HEK293 (cell line): ENCODE measurements around the gene MAP3K14.

ENCODE experiments used
- CTCF ChIA-PET: fragments of 350-600 bp; formaldehyde crosslinking; extraction: SDS; loops from one replicate; lab custom pipeline; 2021; ENCODE audit warnings: antibody characterized with exemption; lab: Yijun Ruan, JAX
- POLR2A ChIA-PET: fragments of 300-600 bp; formaldehyde crosslinking; extraction: SDS; loops from one replicate; lab custom pipeline; 2020; ENCODE audit warnings: antibody characterized with exemption, inconsistent platforms; lab: Yijun Ruan, JAX
- H3K27ac ChIP-seq: fragments of 200-500 bp; sonication (Bioruptor generic); 2 replicates; pipeline ENCODE4 v1.5.1; 2014; ENCODE audit warnings: low read depth, low read length, control low read depth, inconsistent platforms; ENCODE audit errors: extremely low read depth
- H3K36me3 ChIP-seq, 2 experiments: fragments of 200-500 bp in 1 of 2; sonication (Bioruptor generic) in 1 of 2; 1 replicate in 1 of 2; 2 replicates in 1 of 2; pipeline ENCODE4 v1.5.1; 2014 to 2017; ENCODE audit warnings: inconsistent platforms in 2 of 2, low read length in 2 of 2; ENCODE audit not compliant: control insufficient read depth in 2 of 2, insufficient read depth in 1 of 2
- H3K4me1 ChIP-seq: fragments of 200-500 bp; sonication (Bioruptor generic); 2 replicates; pipeline ENCODE4 v1.5.1; 2014; ENCODE audit warnings: mild to moderate bottlenecking, low read length, inconsistent platforms; ENCODE audit not compliant: control insufficient read depth, insufficient read depth
- H3K4me3 ChIP-seq: 2 replicates; pipeline ENCODE4 v1.5.1; 2011; ENCODE audit warnings: low read depth, mild to moderate bottlenecking, control low read depth, low read length, moderate library complexity
- H3K9me3 ChIP-seq: fragments of 200-500 bp; sonication (Bioruptor generic); 2 replicates; pipeline ENCODE4 v1.5.1; 2014; ENCODE audit warnings: low read depth, low read length, inconsistent platforms; ENCODE audit not compliant: control insufficient read depth, insufficient read depth
- ZNF121 ChIP-seq: fragments of 450-650 bp; formaldehyde crosslinking; IDR thresholded peaks from 2 replicates; pipeline ENCODE4 v1.5.1; 2016; ENCODE audit warnings: missing biosample characterization, missing genetic modification characterization
- ZNF157 ChIP-seq: fragments of 450-650 bp; formaldehyde crosslinking; IDR thresholded peaks from 2 replicates; pipeline ENCODE4 v1.5.1; 2016; ENCODE audit warnings: missing biosample characterization, missing genetic modification characterization
- ZNF202 ChIP-seq: fragments of 450-650 bp; formaldehyde crosslinking; IDR thresholded peaks from 2 replicates; pipeline ENCODE4 v1.5.1; 2016; ENCODE audit warnings: missing biosample characterization, missing genetic modification characterization, borderline replicate concordance
- ZNF280D ChIP-seq: fragments of 450-650 bp; formaldehyde crosslinking; IDR thresholded peaks from 2 replicates; pipeline ENCODE4 v1.5.1; 2016; ENCODE audit warnings: missing biosample characterization, missing genetic modification characterization
- ZNF350 ChIP-seq: fragments of 450-650 bp; formaldehyde crosslinking; IDR thresholded peaks from 2 replicates; pipeline ENCODE4 v1.5.0; 2017; ENCODE audit warnings: missing biosample characterization, mild to moderate bottlenecking, missing genetic modification characterization
- ZNF416 ChIP-seq: fragments of 450-650 bp; formaldehyde crosslinking; IDR thresholded peaks from 2 replicates; pipeline ENCODE4 v1.5.1; 2016; ENCODE audit warnings: missing biosample characterization, missing genetic modification characterization
- ZNF501 ChIP-seq: fragments of 450-650 bp; formaldehyde crosslinking; IDR thresholded peaks from 2 replicates; pipeline ENCODE4 v1.5.1; 2016; ENCODE audit warnings: missing biosample characterization, missing genetic modification characterization
- ZNF560 ChIP-seq: fragments of 450-650 bp; formaldehyde crosslinking; IDR thresholded peaks from 2 replicates; pipeline ENCODE4 v1.5.1; 2017; ENCODE audit warnings: missing biosample characterization, missing genetic modification characterization, borderline replicate concordance
- ZNF561 ChIP-seq: fragments of 450-650 bp; IDR thresholded peaks from 2 replicates; pipeline ENCODE4 v1.5.1; 2018; ENCODE audit warnings: missing biosample characterization, missing genetic modification characterization, borderline replicate concordance
- ZNF76 ChIP-seq: fragments of 450-650 bp; formaldehyde crosslinking; IDR thresholded peaks from 2 replicates; pipeline ENCODE4; 2016; ENCODE audit warnings: low read depth, missing biosample characterization, missing genetic modification characterization, borderline replicate concordance
- ZNF792 ChIP-seq: fragments of 450-650 bp; formaldehyde crosslinking; IDR thresholded peaks from 2 replicates; pipeline ENCODE4 v1.5.1; 2016; ENCODE audit warnings: missing biosample characterization, missing genetic modification characterization
- TF ChIP-seq, protein P1 (sequence below): fragments of 450-650 bp; formaldehyde crosslinking; IDR thresholded peaks from 2 replicates; pipeline ENCODE4 v1.5.1; 2016; ENCODE audit warnings: missing biosample characterization, missing genetic modification characterization
- TF ChIP-seq, protein P2 (sequence below): fragments of 450-650 bp; formaldehyde crosslinking; IDR thresholded peaks from 2 replicates; pipeline ENCODE4 v1.5.1; 2016; ENCODE audit warnings: missing biosample characterization, missing genetic modification characterization
- TF ChIP-seq, protein P3 (sequence below): fragments of 450-650 bp; formaldehyde crosslinking; IDR thresholded peaks from 2 replicates; pipeline ENCODE4 v1.5.1; 2016; ENCODE audit warnings: missing biosample characterization, missing genetic modification characterization

Gene MAP3K14

GRCh38 chr17:45282683-45283644 lies 33.9 kb downstream of the MAP3K14 start (continued):
- TF ChIP-seq, protein P1, sequence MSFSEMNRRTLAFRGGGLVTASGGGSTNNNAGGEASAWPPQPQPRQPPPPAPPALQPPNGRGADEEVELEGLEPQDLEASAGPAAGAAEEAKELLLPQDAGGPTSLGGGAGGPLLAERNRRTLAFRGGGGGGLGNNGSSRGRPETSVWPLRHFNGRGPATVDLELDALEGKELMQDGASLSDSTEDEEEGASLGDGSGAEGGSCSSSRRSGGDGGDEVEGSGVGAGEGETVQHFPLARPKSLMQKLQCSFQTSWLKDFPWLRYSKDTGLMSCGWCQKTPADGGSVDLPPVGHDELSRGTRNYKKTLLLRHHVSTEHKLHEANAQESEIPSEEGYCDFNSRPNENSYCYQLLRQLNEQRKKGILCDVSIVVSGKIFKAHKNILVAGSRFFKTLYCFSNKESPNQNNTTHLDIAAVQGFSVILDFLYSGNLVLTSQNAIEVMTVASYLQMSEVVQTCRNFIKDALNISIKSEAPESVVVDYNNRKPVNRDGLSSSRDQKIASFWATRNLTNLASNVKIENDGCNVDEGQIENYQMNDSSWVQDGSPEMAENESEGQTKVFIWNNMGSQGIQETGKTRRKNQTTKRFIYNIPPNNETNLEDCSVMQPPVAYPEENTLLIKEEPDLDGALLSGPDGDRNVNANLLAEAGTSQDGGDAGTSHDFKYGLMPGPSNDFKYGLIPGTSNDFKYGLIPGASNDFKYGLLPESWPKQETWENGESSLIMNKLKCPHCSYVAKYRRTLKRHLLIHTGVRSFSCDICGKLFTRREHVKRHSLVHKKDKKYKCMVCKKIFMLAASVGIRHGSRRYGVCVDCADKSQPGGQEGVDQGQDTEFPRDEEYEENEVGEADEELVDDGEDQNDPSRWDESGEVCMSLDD (tag by site-specific recombination) = no peak
- TF ChIP-seq, protein P2, sequence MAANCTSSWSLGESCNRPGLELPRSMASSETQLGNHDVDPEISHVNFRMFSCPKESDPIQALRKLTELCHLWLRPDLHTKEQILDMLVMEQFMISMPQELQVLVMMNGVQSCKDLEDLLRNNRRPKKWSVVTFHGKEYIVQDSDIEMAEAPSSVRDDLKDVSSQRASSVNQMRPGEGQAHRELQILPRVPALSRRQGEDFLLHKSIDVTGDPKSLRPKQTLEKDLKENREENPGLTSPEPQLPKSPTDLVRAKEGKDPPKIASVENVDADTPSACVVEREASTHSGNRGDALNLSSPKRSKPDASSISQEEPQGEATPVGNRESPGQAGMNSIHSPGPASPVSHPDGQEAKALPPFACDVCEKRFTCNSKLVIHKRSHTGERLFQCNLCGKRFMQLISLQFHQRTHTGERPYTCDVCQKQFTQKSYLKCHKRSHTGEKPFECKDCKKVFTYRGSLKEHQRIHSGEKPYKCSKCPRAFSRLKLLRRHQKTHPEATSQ (tag by site-specific recombination) = no peak

DNA sequence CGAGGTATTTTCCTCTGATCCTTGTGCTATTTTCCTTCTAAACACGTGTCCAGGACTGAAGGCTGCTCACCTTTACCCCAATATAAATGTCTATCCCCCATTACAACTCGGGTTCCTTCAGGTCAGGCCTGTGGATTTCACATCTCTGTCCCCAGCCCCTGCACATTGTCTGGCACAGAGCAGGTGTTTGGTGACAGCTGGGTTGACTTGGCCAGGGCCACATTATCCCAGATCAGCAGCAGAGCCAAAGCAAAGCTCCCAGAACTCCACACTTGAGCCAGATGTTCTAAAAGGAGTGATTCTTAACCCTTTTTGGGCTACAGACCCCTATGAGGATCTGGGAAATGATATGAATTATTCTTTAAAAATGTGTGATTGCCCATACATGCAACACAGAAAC lies 36.9 kb downstream of the MAP3K14 start:
- POLR2A ChIA-PET = no interaction called here
- Histone ChIP-seq H3K36me3 (peaks cover 9 to 30% of the 10 kb centered on the region in 2 experiments; a peak in 2 of 3 replicates), H3K27ac (no peak overlapping the region)

More for the DNA sequence above, 36.9 kb downstream of the MAP3K14 start:
- Histone ChIP-seq H3K9me3 (no peaks in the 10 kb centered on the region), H3K4me3 (no peak overlapping the region), H3K4me1 (peaks cover 5% of the 10 kb centered on the region)
- CTCF ChIA-PET = interaction anchor here (0.5 to 12.0 kb wide), 8 partner anchors 23 to 140 kb away, joined by 3 to 357 read pairs (median 4); no protein-coding TSS in a partner anchor
- no peak for TF ChIP-seq ZNF350 (tag by site-specific recombination)
- no peak for TF ChIP-seq ZNF561 (tag by site-specific recombination)
- no peak for TF ChIP-seq ZNF76 (tag by site-specific recombination)
- no peak for TF ChIP-seq ZNF280D
- TF ChIP-seq ZNF416 = no peak
- TF ChIP-seq ZNF202 (tag by site-specific recombination) = no peak
- TF ChIP-seq ZNF157 = no peak
- TF ChIP-seq ZNF501 (tag by site-specific recombination) = no peak
- TF ChIP-seq, protein P3, sequence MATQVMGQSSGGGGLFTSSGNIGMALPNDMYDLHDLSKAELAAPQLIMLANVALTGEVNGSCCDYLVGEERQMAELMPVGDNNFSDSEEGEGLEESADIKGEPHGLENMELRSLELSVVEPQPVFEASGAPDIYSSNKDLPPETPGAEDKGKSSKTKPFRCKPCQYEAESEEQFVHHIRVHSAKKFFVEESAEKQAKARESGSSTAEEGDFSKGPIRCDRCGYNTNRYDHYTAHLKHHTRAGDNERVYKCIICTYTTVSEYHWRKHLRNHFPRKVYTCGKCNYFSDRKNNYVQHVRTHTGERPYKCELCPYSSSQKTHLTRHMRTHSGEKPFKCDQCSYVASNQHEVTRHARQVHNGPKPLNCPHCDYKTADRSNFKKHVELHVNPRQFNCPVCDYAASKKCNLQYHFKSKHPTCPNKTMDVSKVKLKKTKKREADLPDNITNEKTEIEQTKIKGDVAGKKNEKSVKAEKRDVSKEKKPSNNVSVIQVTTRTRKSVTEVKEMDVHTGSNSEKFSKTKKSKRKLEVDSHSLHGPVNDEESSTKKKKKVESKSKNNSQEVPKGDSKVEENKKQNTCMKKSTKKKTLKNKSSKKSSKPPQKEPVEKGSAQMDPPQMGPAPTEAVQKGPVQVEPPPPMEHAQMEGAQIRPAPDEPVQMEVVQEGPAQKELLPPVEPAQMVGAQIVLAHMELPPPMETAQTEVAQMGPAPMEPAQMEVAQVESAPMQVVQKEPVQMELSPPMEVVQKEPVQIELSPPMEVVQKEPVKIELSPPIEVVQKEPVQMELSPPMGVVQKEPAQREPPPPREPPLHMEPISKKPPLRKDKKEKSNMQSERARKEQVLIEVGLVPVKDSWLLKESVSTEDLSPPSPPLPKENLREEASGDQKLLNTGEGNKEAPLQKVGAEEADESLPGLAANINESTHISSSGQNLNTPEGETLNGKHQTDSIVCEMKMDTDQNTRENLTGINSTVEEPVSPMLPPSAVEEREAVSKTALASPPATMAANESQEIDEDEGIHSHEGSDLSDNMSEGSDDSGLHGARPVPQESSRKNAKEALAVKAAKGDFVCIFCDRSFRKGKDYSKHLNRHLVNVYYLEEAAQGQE (tag by site-specific recombination) = no peak
- no peak for TF ChIP-seq ZNF792 (tag by site-specific recombination)
- TF ChIP-seq ZNF560 (tag by site-specific recombination) = no peak
- TF ChIP-seq ZNF121 (tag by site-specific recombination) = no peak
